ENCODE measurements around the gene SPSB1.

The SPSB1 gene

DNA sequence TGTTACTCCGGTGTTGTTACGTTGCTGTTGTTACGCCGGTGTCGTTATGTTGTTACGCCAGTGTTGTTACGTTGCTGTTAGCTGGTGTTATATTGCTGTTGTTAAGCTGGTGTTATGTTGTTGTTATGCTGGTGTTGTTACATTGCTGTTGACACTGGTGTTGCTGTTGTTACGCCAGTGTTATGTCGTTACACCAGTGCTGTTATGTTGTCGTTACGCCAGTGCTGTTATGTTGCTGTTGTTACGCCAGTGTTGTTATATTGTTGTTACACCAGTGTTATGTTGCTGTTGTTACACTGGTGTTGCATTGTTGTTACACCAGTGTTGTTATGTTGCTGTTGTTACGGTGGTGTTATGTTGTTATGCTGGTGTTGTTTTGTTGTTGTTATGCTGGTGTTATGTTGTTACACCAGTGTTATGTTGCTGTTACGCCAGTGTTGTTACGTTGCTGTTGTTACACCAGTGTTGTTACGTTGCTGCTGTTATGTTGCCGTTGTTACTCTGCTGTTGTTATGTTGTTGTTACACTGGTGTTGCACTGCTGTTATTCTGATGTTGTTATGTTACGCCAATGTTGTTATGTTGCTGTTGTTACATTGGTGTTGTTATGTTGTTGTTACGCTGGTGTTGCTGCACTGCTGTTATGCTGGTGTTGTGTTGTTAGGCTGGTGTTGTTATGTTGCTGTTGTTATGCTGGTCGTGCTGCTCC, 32.5 kb upstream of the SPSB1 start:
- DNase-seq (ENCODE audit: low read depth in 2 of 2), result no peak

DNA sequence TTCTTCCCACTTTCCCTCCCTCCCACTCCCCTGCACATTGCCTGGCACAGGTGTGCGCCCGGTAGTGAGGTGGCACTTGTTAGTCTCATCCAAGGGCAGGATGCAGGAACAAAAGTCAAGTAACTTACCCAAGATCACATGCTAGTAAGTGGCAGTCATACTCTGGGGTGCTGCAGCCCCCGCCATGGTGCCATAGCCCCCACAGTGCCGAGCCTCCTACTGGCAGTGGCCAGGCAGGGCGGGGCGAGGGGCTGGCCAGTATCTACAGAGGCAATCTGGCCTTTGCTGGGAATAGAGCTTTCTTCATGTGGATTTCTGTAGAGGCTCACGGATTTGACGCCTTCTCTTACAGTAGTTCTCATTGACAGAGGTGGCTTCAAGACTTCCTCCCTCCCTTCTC, 31.2 kb upstream of the SPSB1 start:
- DNase-seq (ENCODE audit: low read depth in 2 of 2), result no peak

DNA sequence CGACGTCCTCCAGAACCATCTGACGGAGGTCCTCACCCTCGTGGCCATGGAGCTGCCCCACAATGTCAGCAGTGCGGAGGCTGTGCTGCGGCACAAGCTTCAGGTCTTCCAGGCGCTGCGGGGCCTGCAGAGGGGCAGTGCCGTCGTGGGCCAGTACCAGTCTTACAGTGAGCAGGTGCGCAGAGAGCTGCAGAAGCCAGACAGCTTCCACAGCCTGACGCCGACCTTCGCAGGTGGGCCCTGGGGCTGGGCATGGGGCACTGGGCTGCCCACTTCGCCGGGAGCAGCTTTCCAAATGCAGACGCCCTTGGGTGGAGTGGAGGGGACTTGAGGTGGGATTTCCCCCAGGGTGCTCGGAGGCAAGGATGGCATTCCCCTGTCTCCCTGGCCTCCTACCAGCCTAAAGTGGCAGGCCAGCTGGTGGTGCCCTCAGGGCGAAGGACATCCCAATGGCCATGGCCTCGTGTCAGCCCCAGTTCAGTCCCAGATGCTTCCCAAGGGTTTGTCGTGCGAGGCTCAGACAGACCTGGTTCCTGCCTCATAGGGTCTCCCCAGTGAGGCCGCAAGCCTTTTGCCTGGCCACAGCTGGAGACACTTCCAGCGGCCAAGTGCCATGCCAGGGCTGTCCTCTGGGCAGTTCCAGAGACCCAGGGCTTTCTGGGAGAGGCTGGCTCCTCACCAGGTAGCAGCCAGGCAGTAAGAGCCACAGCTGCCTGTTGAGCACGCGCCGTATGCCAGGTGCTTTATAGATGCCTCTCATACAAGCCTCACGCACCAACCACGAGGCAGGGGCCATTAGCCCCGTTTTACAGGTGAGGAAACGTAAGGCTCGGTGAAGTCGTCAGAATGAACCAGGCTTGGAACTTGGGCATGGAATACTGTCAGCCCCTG, 30.4 kb upstream of the SPSB1 start:
- DNase-seq (ENCODE audit: low read depth in 2 of 2), result no peak

DNA sequence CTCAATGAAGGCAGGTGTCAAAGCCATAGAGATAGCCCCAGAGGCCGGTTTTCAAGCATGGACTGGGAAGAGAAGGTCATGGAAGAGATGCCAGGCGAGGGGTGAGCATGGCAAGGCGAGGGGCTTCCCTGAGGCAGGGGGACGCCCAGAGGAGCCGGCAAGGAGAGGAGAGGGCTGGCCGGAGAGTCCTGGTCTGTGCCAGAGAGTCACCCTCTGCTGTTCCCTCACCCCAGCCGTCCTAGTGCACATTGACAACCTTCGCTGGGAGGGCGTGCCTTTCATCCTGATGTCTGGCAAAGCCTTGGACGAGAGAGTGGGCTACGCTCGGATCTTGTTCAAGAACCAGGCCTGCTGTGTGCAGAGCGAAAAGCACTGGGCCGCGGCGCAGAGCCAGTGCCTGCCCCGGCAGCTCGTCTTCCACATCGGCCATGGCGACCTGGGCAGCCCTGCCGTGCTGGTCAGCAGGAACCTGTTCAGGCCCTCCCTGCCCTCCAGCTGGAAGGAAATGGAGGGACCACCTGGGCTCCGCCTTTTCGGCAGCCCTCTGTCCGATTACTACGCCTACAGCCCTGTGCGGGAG, 29.3 kb upstream of the SPSB1 start:
- no peak for DNase-seq (ENCODE audit: low read depth in 2 of 2)

DNA sequence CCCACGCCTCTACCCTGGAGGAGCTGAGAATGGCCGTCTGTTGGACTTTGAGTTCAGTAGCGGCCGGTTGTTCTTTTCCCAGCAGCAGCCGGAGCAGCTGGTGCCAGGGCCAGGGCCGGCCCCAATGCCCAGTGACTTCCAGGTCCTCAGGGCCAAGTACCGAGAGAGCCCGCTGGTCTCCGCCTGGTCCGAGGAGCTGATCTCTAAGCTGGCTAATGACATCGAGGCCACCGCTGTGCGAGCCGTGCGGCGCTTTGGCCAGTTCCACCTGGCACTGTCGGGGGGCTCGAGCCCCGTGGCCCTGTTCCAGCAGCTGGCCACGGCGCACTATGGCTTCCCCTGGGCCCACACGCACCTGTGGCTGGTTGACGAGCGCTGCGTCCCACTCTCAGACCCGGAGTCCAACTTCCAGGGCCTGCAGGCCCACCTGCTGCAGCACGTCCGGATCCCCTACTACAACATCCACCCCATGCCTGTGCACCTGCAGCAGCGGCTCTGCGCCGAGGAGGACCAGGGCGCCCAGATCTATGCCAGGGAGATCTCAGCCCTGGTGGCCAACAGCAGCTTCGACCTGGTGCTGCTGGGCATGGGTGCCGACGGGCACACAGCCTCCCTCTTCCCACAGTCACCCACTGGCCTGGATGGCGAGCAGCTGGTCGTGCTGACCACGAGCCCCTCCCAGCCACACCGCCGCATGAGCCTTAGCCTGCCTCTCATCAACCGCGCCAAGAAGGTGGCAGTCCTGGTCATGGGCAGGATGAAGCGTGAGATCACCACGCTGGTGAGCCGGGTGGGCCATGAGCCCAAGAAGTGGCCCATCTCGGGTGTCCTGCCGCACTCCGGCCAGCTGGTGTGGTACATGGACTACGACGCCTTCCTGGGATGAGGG, 28.5 kb upstream of the SPSB1 start:
- no peak for DNase-seq (ENCODE audit: low read depth in 2 of 2)

DNA sequence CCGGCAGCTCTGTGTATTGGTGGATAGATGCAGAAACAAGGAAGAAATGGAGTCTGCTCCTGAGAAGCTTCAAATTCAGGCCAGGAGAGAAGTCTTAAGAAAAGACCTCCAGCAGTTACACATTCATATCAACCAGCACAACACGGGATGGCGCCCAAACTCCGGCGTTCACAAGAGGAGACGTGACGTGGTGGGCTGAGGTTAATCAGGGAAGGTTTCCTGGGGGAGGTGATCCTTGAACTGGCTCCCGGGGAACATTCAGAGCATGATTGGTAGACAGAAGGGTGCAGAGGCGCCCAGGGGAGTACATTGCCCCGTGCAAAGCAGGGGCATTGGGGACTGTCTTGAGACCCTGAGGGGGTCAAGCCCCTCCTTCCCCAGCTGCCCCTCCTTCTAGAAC, 27.7 kb upstream of the SPSB1 start:
- no peak for DNase-seq (ENCODE audit: low read depth in 2 of 2)

DNA sequence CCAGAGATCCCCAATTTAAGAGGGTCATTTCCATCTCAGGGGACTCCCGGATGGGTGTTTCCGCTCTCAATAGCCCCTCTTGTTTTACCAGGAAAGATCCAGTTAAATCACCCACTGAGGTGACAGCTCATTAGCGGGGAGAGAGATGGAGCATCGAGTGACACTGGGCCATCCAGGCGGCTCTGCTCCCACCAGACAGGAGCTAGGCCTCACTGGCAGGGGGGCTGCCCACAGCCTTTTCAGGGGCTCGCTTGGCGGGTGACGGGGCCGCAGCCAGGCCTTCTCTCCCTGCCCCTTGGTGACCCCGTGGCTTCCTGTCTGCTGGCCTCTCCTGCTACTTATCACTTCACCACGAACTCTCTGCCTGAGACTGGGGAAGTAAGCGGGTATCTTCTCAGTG, 26.7 kb upstream of the SPSB1 start:
- no peak for DNase-seq (ENCODE audit: low read depth in 2 of 2)

DNA sequence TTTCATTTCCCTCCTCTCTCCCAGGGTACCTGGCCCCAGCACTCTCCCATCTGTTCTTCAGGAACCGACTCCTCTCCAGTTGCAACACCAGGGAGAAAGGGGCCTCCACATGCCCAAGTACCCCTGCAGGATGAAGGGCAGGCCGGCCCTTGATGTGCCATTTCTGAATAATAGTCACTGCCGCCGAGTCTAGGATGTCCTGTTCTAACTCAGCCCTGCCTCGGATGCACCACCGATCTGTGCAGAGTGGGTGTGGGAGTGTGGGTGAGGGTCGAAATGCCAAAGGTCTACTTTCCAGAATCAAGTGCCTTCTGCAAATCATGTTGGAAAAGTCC, 25.4 kb upstream of the SPSB1 start:
- no peak for DNase-seq (ENCODE audit: low read depth in 2 of 2)

DNA sequence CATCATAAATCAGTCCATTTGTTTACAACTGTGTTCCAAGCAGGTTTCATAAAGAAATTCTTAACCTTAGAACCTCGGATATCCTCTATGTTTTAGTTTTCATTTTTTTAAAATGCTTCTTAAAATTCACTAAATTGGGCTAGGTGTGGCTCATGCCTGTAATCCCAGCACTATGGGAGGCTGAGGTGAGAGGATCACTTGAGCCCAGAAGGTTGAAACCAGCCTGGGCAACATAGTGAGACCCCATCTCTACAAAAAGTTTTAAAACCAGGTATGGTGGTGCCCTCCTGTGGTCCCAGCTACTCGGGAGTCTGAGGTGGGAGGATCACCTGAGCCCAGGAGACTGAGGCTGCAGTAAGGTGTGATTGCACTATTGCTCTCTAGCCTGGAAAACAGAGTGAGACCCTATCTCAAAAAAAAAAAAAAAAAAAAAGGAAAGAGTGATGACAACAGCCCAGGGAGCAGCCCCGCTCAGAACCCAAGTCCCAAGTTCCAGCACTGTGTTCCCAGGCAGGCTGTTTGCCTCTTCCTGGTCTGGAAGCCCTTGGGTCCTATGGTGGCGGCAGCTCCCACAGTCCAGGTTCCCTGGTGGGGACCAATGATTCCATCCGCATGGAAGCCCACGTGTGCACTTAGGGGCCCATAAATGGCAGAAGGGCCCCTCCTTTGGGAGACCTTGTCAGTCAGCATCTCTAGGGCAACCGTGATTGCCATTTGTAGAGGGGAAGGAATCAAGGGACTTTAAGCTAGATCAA, 24.7 kb upstream of the SPSB1 start:
- no peak for DNase-seq (ENCODE audit: low read depth in 2 of 2)

DNA sequence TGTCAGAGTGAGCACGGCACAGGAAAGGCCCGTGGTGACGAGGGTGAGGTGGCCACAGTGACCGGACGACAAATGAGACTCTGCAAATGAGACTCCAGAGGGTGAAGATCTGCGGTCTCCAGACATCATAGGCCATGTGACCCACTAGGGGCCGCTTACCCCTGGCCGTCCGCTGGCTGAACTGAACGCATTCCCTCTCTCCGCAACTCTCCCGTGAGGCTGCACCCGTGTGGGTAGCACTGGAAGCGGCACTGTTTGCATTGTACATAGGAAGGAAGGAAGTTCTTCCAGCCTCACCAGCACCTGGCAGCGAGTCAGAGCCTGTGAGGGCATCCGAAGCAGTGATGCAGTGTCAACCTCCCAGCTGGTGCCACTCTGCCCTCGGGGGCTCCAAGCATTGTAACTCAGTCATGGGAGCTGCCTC, 23.6 kb upstream of the SPSB1 start:
- no peak for DNase-seq (ENCODE audit: low read depth in 2 of 2)

DNA sequence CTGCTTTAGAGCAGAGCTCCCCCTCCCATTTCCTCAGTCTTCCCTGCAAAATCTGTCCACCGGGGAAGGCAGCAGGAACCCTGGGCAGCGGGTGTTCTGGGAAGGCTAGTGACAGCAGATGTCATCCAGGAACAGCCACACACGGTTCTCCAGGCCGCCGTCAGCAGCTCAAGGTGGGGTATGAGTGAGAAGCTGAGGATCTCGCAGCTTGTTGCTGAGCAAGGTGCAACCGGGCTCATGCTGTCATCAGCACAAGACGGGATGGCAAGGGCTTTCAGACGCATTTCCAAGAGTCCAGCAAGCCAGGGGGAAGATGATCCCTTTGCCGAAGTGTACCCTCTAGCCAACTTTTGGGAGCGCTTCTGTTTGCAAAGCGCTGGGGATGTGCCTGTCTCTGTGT, 23.0 kb upstream of the SPSB1 start:
- DNase-seq (ENCODE audit: low read depth in 2 of 2), result no peak

DNA sequence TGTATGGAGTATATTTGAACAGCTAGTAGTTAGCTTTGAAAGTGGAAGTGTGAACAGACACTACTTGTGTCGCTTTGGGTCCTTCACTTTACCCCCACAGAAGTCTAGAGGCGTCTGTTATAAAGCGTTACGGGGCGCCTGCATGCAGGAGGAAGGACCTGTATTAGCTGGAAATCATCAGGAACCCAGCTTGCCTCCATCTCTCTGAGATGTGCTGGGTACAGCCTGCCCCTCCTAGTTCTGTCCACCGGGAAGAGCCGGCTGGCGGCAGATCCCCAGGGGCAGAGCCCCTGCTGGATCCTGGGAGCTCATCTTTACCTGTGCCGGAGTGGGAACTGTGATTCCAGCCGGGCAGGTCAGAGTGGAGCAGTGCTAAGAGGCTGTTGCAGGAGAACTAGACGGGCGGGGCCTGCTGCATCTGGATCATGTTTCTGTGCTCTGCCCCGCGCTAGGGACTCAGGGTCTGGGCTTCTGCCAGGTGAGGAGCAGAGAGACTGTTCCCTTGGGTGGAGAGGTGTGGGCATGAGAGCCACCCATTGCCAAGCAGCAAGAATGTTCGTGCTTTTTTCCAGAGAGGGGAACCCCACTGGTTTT, 22.3 kb upstream of the SPSB1 start:
- no peak for DNase-seq (ENCODE audit: low read depth in 2 of 2)

DNA sequence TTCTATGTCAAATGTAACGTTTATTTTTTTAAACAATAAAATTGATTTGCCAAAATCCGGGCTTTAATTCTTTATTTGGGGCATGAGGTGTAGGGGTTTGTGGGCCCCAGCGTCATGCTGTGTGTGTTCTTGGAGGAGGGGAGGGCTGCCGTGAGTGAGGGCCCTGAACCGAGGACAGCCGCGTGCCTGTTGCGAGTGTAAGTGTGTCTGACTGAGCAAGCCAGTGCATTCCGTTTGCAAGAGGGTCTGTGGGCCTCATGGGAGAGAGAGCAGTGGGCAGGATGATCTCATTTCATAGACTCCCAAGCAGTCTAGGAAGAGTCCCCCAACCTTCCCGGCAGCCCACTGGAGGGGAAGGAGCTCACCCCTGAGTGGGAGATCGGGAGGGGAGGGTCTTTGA, 21.4 kb upstream of the SPSB1 start:
- no peak for DNase-seq (ENCODE audit: low read depth in 2 of 2)

DNA sequence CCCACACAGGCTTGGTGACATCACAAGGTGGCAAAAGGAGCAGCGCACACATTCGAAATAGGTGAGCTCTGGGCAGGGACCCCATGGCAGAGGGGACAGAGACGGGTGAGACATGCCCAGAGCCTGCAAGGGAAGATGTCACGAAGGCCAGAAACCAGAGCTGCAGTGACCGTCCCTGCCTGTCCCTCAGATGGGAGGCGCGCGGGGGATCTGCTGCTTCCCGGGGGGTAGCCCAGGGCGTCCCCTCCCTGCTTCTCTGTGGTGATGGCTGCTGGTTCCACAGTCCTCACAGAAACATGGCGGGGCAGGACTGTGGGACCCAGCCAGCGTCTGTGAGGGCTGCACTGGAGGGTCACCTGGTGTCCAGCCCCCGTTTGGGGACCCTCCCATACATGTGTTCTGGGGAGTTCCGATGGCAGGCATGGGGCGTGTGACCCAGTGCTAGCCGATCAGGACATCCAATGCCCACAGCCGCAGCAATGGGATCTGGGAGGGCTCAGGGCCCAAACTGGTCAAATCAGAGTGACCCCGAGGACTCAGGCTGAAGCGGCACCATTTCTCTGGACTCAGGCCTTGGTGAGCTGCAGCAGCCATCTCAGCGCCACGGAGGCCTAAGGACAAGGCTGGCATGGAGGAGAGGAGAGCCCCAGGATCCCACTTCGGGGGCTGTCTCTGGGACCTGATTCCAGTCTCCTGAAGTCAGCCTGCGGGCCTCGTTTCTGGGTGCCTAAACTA, 20.7 kb upstream of the SPSB1 start:
- DNase-seq (ENCODE audit: low read depth in 2 of 2), result no peak

DNA sequence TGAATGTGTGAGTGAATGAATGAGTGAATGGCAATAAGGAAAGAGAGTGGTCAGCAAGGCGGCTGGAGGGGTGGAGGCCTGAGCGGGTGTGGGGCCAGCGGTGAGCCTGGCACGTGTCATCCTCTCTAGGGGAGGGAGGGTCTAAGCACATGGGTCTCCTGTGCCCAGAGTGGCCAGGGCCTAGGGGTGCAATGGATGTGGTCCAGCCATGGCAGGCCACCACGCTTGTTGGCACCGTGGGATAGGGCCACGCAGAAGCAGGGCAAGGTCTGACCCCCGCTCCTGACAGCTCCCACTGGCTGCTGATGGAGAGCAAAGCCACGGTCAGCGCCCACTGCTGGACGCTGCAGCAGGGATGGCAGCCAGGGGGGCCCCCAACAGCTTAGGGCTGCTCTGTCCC, 19.5 kb upstream of the SPSB1 start:
- DNase-seq (ENCODE audit: low read depth in 2 of 2), result no peak

DNA sequence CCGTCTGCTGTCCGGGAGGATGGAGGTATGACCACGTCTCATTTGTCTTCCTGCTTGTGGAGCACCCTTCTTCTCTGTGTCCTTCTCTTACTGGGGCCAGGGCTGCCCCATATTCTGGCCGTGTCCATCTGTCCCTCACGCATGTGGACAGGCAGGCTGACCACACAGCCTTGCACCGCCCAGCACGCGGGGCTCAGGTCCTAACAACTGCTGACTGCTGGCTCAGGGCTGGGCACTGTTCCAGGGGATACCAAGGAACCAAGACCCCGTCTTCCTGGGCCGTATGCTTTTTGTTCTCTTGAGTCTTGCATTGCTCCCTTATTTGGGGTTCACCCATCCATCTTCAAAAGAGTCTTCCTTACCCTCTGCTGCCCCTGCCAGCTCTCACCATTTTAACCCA, 17.5 kb upstream of the SPSB1 start:
- DNase-seq (ENCODE audit: low read depth in 2 of 2), result no peak

DNA sequence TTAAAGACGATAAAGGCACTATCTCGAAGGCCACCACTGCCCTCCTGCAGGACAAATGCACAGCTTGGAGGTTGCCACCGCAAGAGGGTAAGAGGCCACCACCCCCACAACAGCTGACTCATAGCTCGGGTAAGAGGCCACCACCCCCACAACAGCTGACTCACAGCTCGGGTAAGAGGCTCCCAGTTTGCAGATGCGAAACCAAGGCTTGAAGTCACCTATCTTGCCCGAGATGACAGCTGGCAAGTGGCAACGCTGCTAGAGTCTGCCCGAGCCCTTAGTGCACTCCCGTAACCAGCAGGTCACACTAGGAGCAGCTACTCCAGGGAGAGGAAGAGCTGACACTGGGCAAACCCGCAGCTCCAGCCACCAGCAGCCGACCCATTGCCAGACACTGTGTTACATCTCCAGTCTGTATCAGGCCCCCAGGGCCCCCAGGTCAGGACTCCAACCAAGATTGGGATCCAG, 17.1 kb upstream of the SPSB1 start:
- peak; percentile 68 to 71 for DNase-seq (ENCODE audit: low read depth in 2 of 2)

DNA sequence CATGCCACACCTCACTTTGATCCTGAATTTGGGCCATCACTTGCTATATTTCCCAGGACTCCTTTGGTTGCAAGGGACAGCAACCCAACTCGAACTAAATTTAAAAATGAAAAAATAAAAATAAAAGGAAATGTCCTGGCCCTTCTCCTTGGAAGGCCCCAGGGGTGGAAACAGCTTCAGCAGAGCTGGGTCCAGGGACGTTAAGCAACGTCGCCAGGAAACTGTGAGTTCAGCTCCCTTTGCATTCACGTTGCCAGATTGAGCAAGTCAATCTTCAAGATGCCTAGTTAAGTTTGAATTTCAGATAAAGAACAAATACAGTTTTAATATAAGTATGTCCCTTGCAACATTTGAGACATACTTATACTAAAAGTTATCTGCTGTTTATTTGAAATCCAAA, 14.6 kb upstream of the SPSB1 start:
- no peak for DNase-seq (ENCODE audit: low read depth in 2 of 2)

DNA sequence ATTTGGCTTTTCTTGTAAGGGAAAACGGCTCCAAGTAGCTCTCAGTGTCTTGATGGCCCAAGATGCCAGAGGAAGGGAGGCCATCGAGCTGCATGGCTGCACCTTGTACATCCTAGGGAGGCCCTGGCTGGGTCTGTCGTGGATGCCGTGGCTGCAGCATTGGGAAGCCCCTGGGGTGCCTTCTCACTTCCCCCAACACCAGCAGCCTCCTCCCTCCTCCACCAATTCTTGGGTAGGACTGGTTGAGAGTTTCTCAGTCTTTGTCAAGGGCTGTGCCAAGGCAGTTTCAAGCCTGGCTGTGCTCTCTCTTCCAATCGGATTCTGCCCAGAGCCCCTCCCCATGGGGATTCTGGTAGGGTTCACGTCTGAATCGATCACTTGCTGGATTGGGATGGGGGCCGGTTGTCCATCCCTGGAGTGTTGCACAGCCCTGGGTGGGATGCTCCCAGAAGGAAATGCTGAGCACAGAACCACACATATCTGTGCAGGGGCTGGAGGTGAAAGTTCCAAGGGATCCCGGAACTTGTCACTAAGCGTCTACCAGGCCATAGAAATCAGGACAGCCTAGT, 14.0 kb upstream of the SPSB1 start:
- no peak for DNase-seq (ENCODE audit: low read depth in 2 of 2)

All from stimulated activated CD4-positive, alpha-beta T cell treated with anti-CD3 and anti-CD28 coated beads, Interleukin-4, amount 100 ng/mL, for 48 hours (primary cell).